ENCODE data around the gene PPP4R3B. TPM values are rescaled to one million over a fixed set of nuclear protein-coding genes. Genes with fewer than 3 reads are reported as not detected.

Gene PPP4R3B
- total and polyA plus RNA-seq, 2 of the 13 experiments (the other 11 are each of a cell fraction or from before 2014, with no cell fraction given), result 24.2 to 53.0 TPM

GRCh38 chr2:55618275-55619055, 1.0 kb upstream of the PPP4R3B start (continued):
- 0 out of 2 replicates have a peak, but pooled peaks have one; percentile 65 for TF ChIP-seq SATB2 (CRISPR knock-in tag; IDR thresholded peaks at IDR 0.05)
- TF ChIP-seq ZNF672 (CRISPR knock-in tag; IDR thresholded peaks at IDR 0.05), result no peak
- TF ChIP-seq ZNF883 (CRISPR knock-in tag; IDR thresholded peaks at IDR 0.05; ENCODE audit: not compliant biosample characterization), result no peak
- TF ChIP-seq PATZ1 (CRISPR knock-in tag; IDR thresholded peaks at IDR 0.05), result peak; percentile 45; the same call in 1 of the 2 replicates
- no peak for TF ChIP-seq CERS6 (CRISPR knock-in tag; IDR thresholded peaks at IDR 0.05)
- TF ChIP-seq ZNF639 (CRISPR knock-in tag; conservative IDR thresholded peaks at IDR 0.05), result no peak
- TF ChIP-seq TOE1 (CRISPR knock-in tag; IDR thresholded peaks at IDR 0.05), result no peak
- no peak for TF ChIP-seq PRMT3 (CRISPR knock-in tag; IDR thresholded peaks at IDR 0.05; ENCODE audit: borderline replicate concordance, low read depth)
- no peak for TF ChIP-seq SRY (CRISPR knock-in tag; IDR thresholded peaks at IDR 0.05)
- TF ChIP-seq TBP (CRISPR knock-in tag; IDR thresholded peaks at IDR 0.05), result no peak
- no peak for TF ChIP-seq CENPBD1 (CRISPR knock-in tag; IDR thresholded peaks at IDR 0.05; ENCODE audit: borderline replicate concordance, low read depth)
- no peak for TF ChIP-seq ZNF101 (CRISPR knock-in tag; IDR thresholded peaks at IDR 0.05; ENCODE audit: borderline replicate concordance, low read depth)
- no peak for TF ChIP-seq CEBPZ (IDR thresholded peaks at IDR 0.05; ENCODE audit: low read length)
- no peak for TF ChIP-seq ZNF33B (CRISPR knock-in tag; IDR thresholded peaks at IDR 0.05)
- no peak for TF ChIP-seq ZNF281 (CRISPR knock-in tag; IDR thresholded peaks at IDR 0.05; ENCODE audit: borderline replicate concordance)
- TF ChIP-seq MEF2D (CRISPR knock-in tag; IDR thresholded peaks at IDR 0.05), result 0 out of 2 replicates have a peak, but pooled peaks have one; percentile 18
- peak; percentile 63; the same call in 1 of the 2 replicates for TF ChIP-seq ZSCAN9 (CRISPR knock-in tag; IDR thresholded peaks at IDR 0.05; ENCODE audit: borderline replicate concordance)
